NCI-H1930 (cell line): ENCODE data around the gene RTP4.
"Not testable (repeated sequence)": the region's sequence is repeated elsewhere in the genome, so short reads cannot be mapped to it uniquely, and the experiment has no call there.

ENCODE experiments used
- DNase-seq, 2 experiments: peaks; one replicate each; lab custom pipeline; 2025; lab: John Stamatoyannopoulos, UW

RTP4 gene

DNA sequence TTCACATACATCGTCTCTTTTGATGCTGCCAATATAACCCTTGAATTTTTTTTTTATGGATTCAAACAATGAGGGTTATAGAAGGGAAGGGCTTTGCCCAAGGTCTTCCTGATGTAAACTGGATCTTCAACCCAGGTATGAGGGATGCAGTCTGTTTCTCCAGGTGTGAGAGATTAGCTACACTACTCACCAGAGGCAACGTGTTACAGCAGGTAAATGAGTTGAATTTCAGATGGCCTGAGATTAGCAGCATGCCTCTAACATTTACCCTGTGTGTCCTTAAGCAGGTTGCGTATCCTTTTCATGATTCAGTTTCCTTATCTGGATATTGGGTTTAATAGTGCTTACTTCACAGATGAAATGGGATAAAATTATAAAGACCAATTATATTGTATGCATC, 1.9 kb downstream of the RTP4 start:
- DNase-seq: no peak

DNA sequence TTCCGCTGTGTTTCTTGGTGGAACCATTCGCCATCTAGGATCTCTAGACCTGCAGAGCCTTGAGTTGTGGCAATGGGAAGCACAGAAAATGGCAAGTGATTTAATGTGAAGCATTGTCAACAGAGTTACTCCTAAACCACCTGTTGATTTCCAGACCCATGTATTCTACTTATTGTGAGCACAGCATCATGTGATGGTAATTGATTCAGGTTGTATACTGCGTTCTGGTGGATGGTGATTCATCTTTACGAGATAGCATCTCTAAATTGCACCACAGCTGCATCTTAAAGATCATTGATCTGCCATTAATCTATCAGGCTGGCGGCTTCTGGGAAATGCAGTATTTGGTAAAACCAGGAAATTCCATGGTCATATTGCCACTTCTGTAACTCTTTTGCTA, 7.4 kb downstream of the RTP4 start:
- no peak for DNase-seq

DNA sequence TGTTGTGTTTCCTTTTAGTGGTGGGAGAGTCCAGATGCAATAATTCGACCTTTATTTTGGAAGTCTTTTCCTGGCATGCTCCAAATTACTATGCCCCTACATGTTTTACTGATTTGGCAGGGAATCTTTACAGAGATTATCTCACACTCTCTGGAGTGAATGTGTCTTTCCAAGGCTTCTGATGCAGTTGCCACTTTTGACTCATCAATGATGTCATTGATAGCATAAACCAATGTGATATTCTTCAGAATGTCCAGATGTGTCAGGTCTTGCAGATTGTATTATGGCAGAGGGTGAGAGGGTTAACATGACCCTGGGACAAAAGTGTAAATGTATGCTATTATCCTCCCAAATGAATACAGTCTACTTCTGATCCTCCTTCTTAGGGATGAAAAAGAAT, 9.7 kb downstream of the RTP4 start:
- no peak for DNase-seq

DNA sequence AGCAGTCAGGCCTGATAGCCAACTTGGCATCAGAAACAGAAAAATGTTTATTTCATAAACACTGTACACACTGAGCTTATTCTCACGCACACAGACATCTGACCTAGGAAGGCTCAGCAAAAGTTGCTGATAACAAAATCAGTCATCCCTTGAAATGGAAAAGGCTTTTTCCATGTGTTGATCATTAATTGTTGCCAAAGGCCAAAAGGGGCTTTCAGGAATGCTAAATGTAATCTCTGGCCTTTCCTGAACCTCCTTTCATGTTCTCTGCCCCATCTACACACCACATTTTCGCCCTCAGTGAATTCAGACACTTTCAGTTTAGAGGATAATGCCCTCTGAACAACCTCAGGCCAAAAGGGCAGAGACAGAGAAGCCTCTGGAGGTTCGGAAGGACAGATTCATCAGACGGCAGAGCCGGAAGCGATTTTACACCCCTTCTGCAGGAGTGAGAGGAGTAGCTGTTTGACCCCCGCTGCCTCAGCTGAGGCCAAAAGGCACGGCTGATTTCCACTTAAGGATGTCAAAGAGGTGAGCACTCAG, 14.5 kb downstream of the RTP4 start:
- no peak for DNase-seq

DNA sequence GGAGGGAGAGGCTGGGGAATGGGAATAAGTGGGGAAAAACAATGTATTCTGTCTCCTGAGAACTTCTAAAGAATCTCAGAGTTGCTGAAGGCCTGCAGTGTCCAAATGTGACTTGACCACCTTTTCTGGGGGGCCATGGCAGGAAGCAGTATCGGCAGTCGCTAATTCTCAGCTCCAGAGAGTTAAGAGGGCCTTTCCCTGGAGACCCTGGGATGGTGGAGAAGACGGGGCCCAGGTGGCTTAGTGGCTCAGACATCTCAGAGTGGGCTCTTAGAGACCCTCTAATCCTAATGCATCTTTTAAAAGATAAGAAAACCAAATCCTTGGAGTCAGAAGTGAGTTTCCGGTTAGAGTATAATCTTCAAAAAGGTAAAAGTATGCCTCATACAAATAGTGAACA, 15.1 kb downstream of the RTP4 start:
- DNase-seq: no peak

DNA sequence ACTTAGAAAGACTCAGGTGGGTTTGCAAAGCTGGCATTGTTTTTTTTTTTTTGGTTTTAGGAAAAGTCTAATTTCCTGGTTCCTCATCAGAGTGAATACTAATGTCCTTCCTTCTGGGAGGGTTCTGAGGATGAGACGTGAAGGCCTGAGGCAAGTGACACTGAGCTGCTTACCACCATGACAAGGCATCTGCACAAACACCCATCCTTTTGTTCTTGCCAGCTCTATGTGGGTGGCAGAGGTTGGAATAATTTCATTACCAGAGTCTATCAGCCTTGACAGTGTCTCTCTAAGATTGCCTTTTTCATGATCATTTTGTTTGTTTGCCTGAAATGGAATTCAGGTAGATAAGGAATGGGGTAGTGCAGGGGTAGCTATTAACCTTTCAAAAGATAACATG, 17.1 kb downstream of the RTP4 start:
- no peak for DNase-seq

DNA sequence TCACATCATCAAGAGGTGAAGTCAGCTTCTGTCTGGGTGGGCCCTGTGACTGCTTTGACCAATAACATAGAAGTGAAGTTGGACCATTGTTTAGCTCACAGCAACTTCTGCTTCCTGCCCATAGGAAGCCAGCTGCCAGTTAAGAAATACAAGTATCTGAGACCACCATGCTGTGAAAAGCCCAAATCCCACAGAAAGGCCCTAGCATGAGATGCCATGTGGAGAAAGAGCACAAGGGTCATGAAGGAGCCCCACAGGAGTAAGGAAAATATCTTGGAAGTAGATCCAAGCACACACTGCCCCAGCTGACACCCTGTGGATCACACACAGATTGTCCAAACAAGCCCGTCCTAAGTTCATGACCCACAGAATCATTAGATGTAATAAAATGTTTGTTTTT, 28.5 kb downstream of the RTP4 start:
- DNase-seq: no peak

DNA sequence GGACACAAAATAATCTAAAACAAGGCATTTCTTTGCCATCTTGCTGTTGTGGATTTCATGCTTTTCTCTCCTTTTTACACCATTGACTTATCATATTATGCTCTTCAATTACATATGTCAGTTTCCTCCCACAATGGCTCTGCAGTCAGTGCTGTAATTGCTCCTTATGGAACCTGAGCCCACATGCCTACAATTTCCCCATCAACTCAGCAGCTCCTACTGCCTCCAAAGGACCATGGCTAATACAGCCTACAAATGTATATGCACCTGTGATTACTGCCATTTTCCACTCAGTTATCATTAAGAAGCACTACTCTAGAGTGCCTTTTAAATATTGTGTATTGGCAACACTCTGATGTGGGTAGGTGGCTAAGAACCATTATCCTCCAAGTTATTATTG, 30.8 kb downstream of the RTP4 start:
- DNase-seq: no peak

DNA sequence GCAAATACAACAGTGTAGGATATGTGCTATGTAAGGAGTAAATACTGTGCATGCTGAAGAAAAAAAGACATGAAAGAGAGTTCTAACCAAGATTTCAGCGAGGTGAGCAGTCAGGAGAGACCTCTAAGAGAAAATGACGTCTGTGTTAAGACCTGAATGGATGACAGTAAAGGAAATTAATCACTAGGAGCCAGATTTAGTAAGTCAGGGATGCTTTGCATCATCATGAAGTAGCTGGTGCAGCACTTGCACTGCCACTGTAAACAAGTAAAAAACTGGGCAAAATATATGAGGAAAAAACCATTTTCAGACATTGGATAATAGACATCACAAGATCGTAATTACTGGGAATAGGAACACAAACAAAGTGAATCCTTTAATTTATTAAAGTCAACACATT, 32.6 kb downstream of the RTP4 start:
- DNase-seq: no peak

DNA sequence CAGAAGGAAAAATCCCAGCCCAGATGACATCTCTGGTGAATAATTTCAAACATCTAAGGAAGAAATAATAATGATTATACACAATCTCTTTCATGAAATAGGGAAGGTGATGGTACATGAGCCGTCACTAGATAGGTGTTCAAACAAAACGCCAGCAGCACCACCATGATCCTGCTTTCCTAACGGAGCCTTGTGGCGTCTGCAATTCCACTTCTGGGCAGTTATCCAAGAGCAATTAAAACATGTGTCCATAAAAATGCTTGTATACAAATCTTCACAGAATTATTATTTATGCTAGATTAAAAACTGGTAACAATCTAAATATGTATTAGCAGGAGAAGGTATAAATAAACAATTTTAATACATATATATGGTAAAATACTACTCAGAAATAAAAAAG, 33.7 kb downstream of the RTP4 start:
- DNase-seq: no peak

DNA sequence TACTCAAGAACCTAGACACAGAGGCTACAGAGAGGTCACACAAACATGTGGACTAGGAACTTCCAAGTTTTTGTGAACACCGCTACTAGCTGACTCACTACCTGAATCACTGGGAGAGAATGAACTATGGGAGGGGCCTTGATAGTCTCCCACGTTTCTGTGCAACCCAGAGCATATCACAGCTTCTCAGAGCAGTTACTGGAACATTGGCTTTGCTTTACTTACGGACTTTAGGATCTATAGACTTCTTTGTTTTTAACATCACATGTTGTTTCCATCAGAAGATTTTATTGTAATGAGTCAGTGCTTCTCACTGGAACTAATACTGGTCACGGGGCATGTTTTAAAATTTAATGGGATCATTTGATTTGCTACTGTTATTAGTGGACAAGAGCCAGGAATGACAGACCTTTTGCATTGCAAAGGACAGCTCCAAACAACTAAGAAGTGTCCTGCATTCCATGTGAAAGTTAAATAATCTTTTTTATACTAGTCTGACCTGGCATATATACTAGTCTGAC, 35.6 kb downstream of the RTP4 start:
- no peak for DNase-seq

DNA sequence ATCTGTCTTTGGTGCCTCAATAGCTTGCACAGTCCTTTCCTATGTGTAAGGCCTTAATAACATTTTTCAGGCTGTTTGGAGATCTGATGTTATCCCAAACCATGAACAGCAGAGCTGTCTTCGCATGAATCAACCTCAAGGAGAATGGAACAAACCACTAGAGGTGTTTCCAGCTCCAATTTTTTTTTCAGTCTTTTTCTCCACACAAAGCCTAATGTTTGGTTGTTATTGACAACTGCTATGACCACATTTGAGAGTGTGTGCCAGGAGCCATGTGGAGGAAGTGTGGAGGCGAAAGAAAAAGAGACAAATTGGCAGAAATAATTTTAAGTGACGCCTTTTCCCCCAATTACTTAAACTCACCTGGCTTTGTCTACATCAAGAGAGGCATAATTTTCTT, 38.7 kb downstream of the RTP4 start:
- DNase-seq: no peak

DNA sequence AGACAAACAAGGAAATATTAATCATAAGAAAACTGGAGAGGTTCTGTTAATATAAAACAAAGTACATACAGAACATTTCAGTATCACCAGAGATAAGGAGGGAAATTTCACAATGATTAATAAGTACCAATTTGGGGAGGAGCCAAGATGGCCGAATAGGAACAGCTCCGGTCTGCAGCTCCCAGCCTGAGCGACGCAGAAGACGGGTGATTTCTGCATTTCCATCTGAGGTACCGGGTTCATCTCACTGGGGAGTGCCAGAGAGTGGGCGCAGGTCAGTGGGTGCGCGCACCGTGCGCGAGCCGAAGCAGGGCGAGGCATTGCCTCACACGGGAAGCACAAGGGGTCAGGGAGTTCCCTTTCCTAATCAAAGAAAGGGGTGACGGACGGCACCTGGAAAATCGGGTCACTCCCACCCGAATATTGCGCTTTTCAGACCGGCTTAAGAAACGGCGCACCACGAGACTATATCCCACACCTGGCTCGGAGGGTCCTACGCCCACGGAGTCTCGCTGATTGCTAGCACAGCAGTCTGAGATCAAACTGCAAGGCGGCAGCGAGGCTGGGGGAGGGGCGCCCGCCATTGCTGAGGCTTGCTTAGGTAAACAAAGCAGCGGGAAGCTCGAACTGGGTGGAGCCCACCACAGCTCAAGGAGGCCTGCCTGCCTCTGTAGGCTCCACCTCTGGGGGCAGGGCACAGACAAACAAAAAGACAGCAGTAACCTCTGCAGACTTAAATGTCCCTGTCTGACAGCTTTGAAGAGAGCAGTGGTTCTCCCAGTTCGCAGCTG, 44.0 kb downstream of the RTP4 start:
- DNase-seq: not testable (repeated sequence)
